Posterior vena cava (tissue), 2 donors: ENCODE data around the gene ECT2L. TPM values are rescaled to one million over a fixed set of nuclear protein-coding genes. Genes with fewer than 3 reads are reported as not detected.

ENCODE experiments used
- DNase-seq: peaks from one replicate; pipeline ENCODE4 v3.0.0-alpha.2; 2020; ENCODE audit warnings: low spot score
- intact Hi-C, 2 donors: fragments of 100-400 bp; cut with DNase I; formaldehyde crosslinking; loops; one replicate each; pipeline versions ENCODE4 v1.14.1 to v1.14.2; 2022 to 2023
- total RNA-seq, 2 donors: library from RNA; stranded (reverse); fragmentation: NEBNext Ultra II Directional; extraction: Animal tissue kit (Norgen Biotek cat#: 25700); gene quantifications; one replicate each; pipeline ENCODE4 v1.2.1, GENCODE V29; 2021
- donor health status: DM: yes; HTN: yes; CAD: no.
- donor health status: DM: yes; HTN: yes; CAD: no.

Gene ECT2L
- total RNA-seq, 2 donors from 2014 or later = 0.33 TPM; not detected in 1

GRCh38 chr6:138847884-138848283 lies 52.0 kb downstream of the ECT2L start:
- intact Hi-C loops = no loop called here
- no peak for DNase-seq

GRCh38 chr6:138848461-138848860 lies 52.6 kb downstream of the ECT2L start:
- intact Hi-C loops = no loop called here
- DNase-seq = no peak

- DNase-seq = no peak
- intact Hi-C loops = no loop called here
These were observed 53.9 kb downstream of the ECT2L start for GRCh38 chr6:138849791-138850190.

GRCh38 chr6:138856654-138857053 lies 60.8 kb downstream of the ECT2L start:
- intact Hi-C loops = no loop called here
- no peak for DNase-seq

GRCh38 chr6:138857775-138858174 lies 61.9 kb downstream of the ECT2L start:
- intact Hi-C loops = no loop called here
- no peak for DNase-seq

- intact Hi-C loops = no loop called here
- no peak for DNase-seq
These were observed 66.6 kb downstream of the ECT2L start for GRCh38 chr6:138862456-138862855.

- intact Hi-C loops = no loop called here
- DNase-seq = no peak
These were observed 67.4 kb downstream of the ECT2L start for GRCh38 chr6:138863321-138863720.

GRCh38 chr6:138864343-138864890 lies 68.5 kb downstream of the ECT2L start:
- intact Hi-C loops = no loop called here
- no peak for DNase-seq

- no peak for DNase-seq
- intact Hi-C loops = no loop called here
These were observed 69.7 kb downstream of the ECT2L start for GRCh38 chr6:138865480-138866109.

GRCh38 chr6:138868181-138868580 lies 72.3 kb downstream of the ECT2L start:
- intact Hi-C loops = no loop called here
- no peak for DNase-seq

GRCh38 chr6:138869398-138869797 lies 73.5 kb downstream of the ECT2L start:
- DNase-seq = no peak
- intact Hi-C loops = no loop called here

GRCh38 chr6:138873191-138873590 lies 77.3 kb downstream of the ECT2L start:
- DNase-seq = no peak
- intact Hi-C loops = no loop called here

- DNase-seq = no peak
These were observed 86.6 kb downstream of the ECT2L start for GRCh38 chr6:138882369-138883017.

GRCh38 chr6:138885156-138885819 lies 89.4 kb downstream of the ECT2L start:
- intact Hi-C loops = no loop called here
- DNase-seq = no peak

More at GRCh38 chr6:138882369-138883017, 86.6 kb downstream of the ECT2L start:
- intact Hi-C loops = no loop called here

- intact Hi-C loops = no loop called here
- no peak for DNase-seq
These were observed 95.5 kb downstream of the ECT2L start for GRCh38 chr6:138891255-138891986.

GRCh38 chr6:138896104-138896756 lies 100.3 kb downstream of the ECT2L start:
- DNase-seq = no peak
- intact Hi-C loops = no loop called here

- intact Hi-C loops = no loop called here
- DNase-seq = no peak
These were observed 101.1 kb downstream of the ECT2L start for GRCh38 chr6:138897031-138897430.

GRCh38 chr6:138907167-138907566 lies 111.3 kb downstream of the ECT2L start:
- intact Hi-C loops = no loop called here
- DNase-seq = no peak

GRCh38 chr6:138909511-138909910 lies 113.6 kb downstream of the ECT2L start:
- intact Hi-C loops = no loop called here
- DNase-seq = no peak
